Transverse colon (tissue), 3 donors: ENCODE measurements around the gene AFAP1L1.

ENCODE experiments used
- CTCF ChIP-seq, 5 experiments: fragments of 200-600 bp in 3 of 5; fragments of 450-650 bp in 2 of 5; sonication (generic) in 3 of 5; IDR thresholded peaks; 1 replicate in 2 of 5; 2 replicates in 3 of 5; pipeline ENCODE4 v1.5.1; 2016 to 2017; ENCODE audit warnings: antibody characterized with exemption in 5 of 5, inconsistent platforms in 3 of 5, mild to moderate bottlenecking in 2 of 5, moderate library complexity in 1 of 5
- EP300 ChIP-seq: sonication (generic); formaldehyde crosslinking; IDR thresholded peaks from one replicate; pipeline ENCODE4 v1.6.1; 2017; ENCODE audit warnings: antibody characterized with exemption, low read depth
- POLR2A ChIP-seq: fragments of 450-650 bp; IDR thresholded peaks from one replicate; pipeline ENCODE4 v1.6.1; 2016; ENCODE audit warnings: antibody characterized with exemption, mild to moderate bottlenecking, moderate library complexity

- no peak for TF ChIP-seq CTCF (IDR thresholded peaks at IDR 0.05)
- TF ChIP-seq POLR2A, result no peak
- no peak for TF ChIP-seq EP300
These were observed 56.5 kb downstream of the AFAP1L1 start for GRCh38 chr5:149328177-149328576.
